Endodermal cell (in vitro differentiated cells): Measurements from ENCODE around the gene RPS24. TPM values are rescaled to one million over a fixed set of nuclear protein-coding genes. Genes with fewer than 3 reads are reported as not detected.
"Not testable (repeated sequence)": the region's sequence is repeated elsewhere in the genome, so short reads cannot be mapped to it uniquely, and the experiment has no call there.

Experiments
- DNase-seq: peaks from one replicate; pipeline ENCODE4 v3.0.0-alpha.2; 2017
- H3K27ac ChIP-seq: 2 replicates; pipeline ENCODE4 v1.5.1; 2013; ENCODE audit warnings: mild to moderate bottlenecking, low read depth, low read length, moderate library complexity
- H3K27me3 ChIP-seq: 2 replicates; pipeline ENCODE4 v1.6.1; 2013; ENCODE audit warnings: mild to moderate bottlenecking, low read length, moderate library complexity; ENCODE audit not compliant: insufficient read depth, control insufficient read depth, poor library complexity, severe bottlenecking
- H3K36me3 ChIP-seq: 2 replicates; pipeline ENCODE4 v1.7.0; 2013; ENCODE audit warnings: mild to moderate bottlenecking, low read length, moderate library complexity; ENCODE audit not compliant: control insufficient read depth, insufficient read depth
- H3K4me1 ChIP-seq: one replicate; pipeline ENCODE4 v1.7.0; 2013; ENCODE audit warnings: low read length; ENCODE audit not compliant: control insufficient read depth, insufficient read depth
- H3K4me3 ChIP-seq: 2 replicates; pipeline ENCODE4 v1.5.1; 2013; ENCODE audit warnings: mild to moderate bottlenecking, low read length, moderate library complexity
- H3K9ac ChIP-seq: 2 replicates; pipeline ENCODE4 v1.6.1; 2013; ENCODE audit warnings: mild to moderate bottlenecking, low read length, moderate library complexity; ENCODE audit not compliant: poor library complexity, severe bottlenecking; ENCODE audit errors: extremely low read depth
- H3K9me3 ChIP-seq: 2 replicates; pipeline ENCODE4 v1.6.1; 2013; ENCODE audit warnings: mild to moderate bottlenecking, low read length, moderate library complexity; ENCODE audit not compliant: control insufficient read depth
- H3K27ac Mint-ChIP-seq: 2 replicates; pipeline ENCODE4 v1.8.0; 2020; ENCODE audit warnings: mixed read lengths
- H3K27me3 Mint-ChIP-seq: 2 replicates; pipeline ENCODE4 v1.8.0; 2021; ENCODE audit warnings: mild to moderate bottlenecking, mixed read lengths; ENCODE audit not compliant: insufficient read depth
- H3K36me3 Mint-ChIP-seq: 2 replicates; pipeline ENCODE4 v1.8.0; 2020; ENCODE audit warnings: low read depth, mixed read lengths
- H3K4me1 Mint-ChIP-seq: 2 replicates; pipeline ENCODE4 v1.8.0; 2020; ENCODE audit warnings: mixed read lengths
- H3K4me3 Mint-ChIP-seq: 2 replicates; pipeline ENCODE4 v1.8.0; 2020; ENCODE audit warnings: mild to moderate bottlenecking, moderate library complexity, mixed read lengths
- H3K9me3 Mint-ChIP-seq: 2 replicates; pipeline ENCODE4 v1.8.0; 2020; ENCODE audit warnings: mild to moderate bottlenecking, mixed read lengths
- WGBS, 2 experiments: methylation state at CpG; one replicate each; pipeline versions ENCODE4 v1.1.5 to v1.1.7; 2013; ENCODE audit warnings: missing lambda C conversion rate in 2 of 2, mixed read lengths in 1 of 2; ENCODE audit not compliant: insufficient coverage in 1 of 2, insufficient read length in 1 of 2; 5-methylcytosine and 5-hydroxymethylcytosine counted together
- total RNA-seq, 2 donors: library from RNA; stranded (reverse); fragmentation: NEBNext Ultra II Directional in 1 of 2; extraction: Animal tissue kit (Norgen Biotek cat#: 25700) in 1 of 2; gene quantifications; 2 replicates in 1 of 2; 3 replicates in 1 of 2; pipeline ENCODE4 v1.2.1, GENCODE V29; 2021
- TF ChIP-seq, protein P1 (sequence below): fragments of 200-600 bp; sonication (generic); conservative IDR thresholded peaks from 2 replicates; pipeline ENCODE4 v1.5.0; 2021; ENCODE audit warnings: antibody characterized with exemption, mild to moderate bottlenecking

Gene RPS24
- total RNA-seq, 2 donors from 2014 or later = 1,695 to 1,720 TPM

DNA sequence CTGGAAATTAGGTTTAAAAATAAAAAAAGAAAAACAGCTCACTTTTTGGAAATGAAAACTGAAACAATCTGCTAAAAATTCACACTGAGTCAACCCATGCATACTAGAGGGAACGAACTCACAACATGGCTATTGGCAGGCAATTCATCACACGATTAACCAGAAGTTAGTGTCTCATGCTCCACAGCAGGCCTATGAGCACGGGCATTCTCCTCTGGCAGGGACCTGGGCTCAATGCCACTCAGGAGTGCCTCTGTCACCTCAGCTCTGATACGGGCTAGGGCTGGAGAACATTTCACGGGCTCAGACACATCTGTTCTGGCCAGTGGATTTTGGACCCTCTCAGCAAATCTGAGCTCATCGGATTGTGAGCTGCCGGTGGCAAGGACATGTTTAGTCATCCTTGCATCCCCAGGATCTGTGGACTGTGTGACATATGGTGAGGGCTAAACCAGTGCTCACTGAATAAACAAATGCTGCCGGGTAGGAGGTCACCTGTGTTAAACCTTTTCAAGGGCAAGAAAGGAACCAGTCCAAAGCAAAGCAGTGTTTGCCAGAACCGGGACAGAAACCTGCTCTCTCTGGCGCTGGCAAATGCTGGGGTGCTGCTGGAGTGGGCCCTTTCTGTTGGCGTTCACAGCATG lies 44.5 kb upstream of the RPS24 start:
- TF ChIP-seq, protein P1, sequence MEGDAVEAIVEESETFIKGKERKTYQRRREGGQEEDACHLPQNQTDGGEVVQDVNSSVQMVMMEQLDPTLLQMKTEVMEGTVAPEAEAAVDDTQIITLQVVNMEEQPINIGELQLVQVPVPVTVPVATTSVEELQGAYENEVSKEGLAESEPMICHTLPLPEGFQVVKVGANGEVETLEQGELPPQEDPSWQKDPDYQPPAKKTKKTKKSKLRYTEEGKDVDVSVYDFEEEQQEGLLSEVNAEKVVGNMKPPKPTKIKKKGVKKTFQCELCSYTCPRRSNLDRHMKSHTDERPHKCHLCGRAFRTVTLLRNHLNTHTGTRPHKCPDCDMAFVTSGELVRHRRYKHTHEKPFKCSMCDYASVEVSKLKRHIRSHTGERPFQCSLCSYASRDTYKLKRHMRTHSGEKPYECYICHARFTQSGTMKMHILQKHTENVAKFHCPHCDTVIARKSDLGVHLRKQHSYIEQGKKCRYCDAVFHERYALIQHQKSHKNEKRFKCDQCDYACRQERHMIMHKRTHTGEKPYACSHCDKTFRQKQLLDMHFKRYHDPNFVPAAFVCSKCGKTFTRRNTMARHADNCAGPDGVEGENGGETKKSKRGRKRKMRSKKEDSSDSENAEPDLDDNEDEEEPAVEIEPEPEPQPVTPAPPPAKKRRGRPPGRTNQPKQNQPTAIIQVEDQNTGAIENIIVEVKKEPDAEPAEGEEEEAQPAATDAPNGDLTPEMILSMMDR = no peak
- Mint-ChIP-seq H3K4me3 (no peak overlapping the region), H3K27ac (peak overlapping the region; percentile 30), H3K9me3 (no peaks in the 10 kb centered on the region), H3K27me3 (no peaks in the 10 kb centered on the region), H3K4me1 (no peaks in the 10 kb centered on the region), H3K36me3 (peaks cover 80% of the 10 kb centered on the region)
- DNase-seq = no peak
- peaks cover 94% of the 10 kb centered on the region for H3K36me3 ChIP-seq
- 94 to 97% methylated on average over 10 to 11 of the region's 11 CpGs for WGBS, 2 experiments
- H3K27ac ChIP-seq = no peak overlapping the region
- H3K9ac ChIP-seq = no peak overlapping the region
- H3K9me3 ChIP-seq = no peaks in the 10 kb centered on the region
- no peaks in the 10 kb centered on the region for H3K4me1 ChIP-seq
- H3K27me3 ChIP-seq = no peaks in the 10 kb centered on the region
- H3K4me3 ChIP-seq = no peak overlapping the region

DNA sequence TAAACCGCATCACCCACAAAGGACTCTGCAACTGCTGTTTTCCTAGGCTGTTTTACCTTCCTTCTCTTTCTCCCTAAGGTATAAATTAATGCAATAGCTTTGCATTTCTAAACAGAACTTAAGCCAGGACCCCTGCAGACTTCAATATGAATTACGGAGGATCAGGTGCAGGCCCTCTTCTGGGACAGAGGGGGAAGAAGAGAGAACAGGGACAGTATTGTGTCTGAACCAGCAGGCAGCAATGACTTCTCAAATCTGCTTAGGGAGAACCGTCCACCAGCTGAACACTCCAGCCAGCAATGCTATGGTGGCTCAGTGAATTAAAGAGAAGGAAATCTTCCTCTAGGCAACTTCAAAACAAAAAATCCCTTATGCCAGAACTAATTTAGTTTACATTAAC lies 40.0 kb upstream of the RPS24 start:
- 90 to 92% methylated on average over 2 to 3 of the region's 3 CpGs for WGBS, 2 experiments
- Mint-ChIP-seq H3K4me1 (no peaks in the 10 kb centered on the region), H3K9me3 (no peaks in the 10 kb centered on the region), H3K36me3 (peaks cover 68% of the 10 kb centered on the region), H3K4me3 (no peak overlapping the region), H3K27me3 (no peaks in the 10 kb centered on the region), H3K27ac (no peak overlapping the region)
- H3K9ac ChIP-seq = no peak overlapping the region
- peak overlapping the region; percentile 53 for H3K27ac ChIP-seq
- H3K4me1 ChIP-seq = no peaks in the 10 kb centered on the region
- DNase-seq = no peak
- no peak overlapping the region for H3K4me3 ChIP-seq
- H3K36me3 ChIP-seq = peaks cover 55% of the 10 kb centered on the region
- H3K27me3 ChIP-seq = no peaks in the 10 kb centered on the region
- no peaks in the 10 kb centered on the region for H3K9me3 ChIP-seq
- TF ChIP-seq, protein P1 = no peak

DNA sequence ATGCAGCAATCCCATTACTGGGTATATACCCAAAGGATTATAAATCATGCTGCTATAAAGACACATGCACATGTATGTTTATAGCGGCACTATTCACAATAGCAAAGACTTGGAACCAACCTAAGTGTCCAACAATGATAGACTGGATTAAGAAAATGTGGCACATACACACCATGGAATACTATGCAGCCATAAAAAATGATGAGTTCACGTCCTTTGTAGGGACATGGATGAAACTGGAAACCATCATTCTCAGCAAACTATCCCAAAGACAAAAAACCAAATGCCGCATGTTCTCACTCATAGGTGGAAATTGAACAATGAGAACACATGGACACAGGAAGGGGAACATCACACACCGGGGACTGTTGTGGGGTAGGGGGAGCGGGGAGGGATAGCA lies 34.9 kb upstream of the RPS24 start:
- H3K27me3 ChIP-seq, H3K4me1 ChIP-seq, H3K4me3 Mint-ChIP-seq, H3K9ac ChIP-seq, H3K27me3 Mint-ChIP-seq, H3K9me3 ChIP-seq, H3K27ac Mint-ChIP-seq, H3K4me1 Mint-ChIP-seq, H3K4me3 ChIP-seq, DNase-seq, H3K9me3 Mint-ChIP-seq, H3K27ac ChIP-seq: not testable (repeated sequence)
- H3K36me3 ChIP-seq = peaks cover 52% of the 10 kb centered on the region
- WGBS, 2 experiments = 100% methylated on average over 2 of the region's 5 CpGs; no CpG with 5 or more reads in 1 of the 2 experiments
- peaks cover 71% of the 10 kb centered on the region for H3K36me3 Mint-ChIP-seq

DNA sequence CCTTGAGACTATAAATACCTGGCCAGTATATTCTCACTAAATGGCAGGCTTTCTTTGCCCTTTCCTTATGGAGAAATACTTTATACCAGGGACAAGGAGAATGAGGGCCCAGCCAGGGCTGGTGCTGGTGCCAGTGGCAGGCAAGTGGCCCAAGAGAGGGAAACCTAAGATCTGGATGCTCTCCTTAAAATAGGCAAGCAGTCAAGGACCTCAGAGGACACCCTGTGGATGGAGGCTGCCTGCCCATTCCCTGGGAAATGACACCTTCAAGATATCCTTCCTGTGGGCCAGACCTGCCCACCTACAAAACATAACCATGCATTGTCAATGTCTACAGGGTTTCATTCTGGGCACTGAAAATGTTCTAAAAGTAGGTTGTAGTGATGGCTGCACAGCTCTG lies 33.5 kb upstream of the RPS24 start:
- DNase-seq = no peak
- H3K27me3 ChIP-seq = no peaks in the 10 kb centered on the region
- no peak overlapping the region for H3K4me3 ChIP-seq
- Mint-ChIP-seq H3K36me3 (peaks cover 74% of the 10 kb centered on the region), H3K4me3 (no peak overlapping the region), H3K27me3 (no peaks in the 10 kb centered on the region), H3K4me1 (no peaks in the 10 kb centered on the region), H3K27ac (no peak overlapping the region), H3K9me3 (no peaks in the 10 kb centered on the region)
- H3K27ac ChIP-seq = peak overlapping the region; percentile 7
- H3K9me3 ChIP-seq = no peaks in the 10 kb centered on the region
- H3K4me1 ChIP-seq = no peaks in the 10 kb centered on the region
- peaks cover 60% of the 10 kb centered on the region for H3K36me3 ChIP-seq
- H3K9ac ChIP-seq = no peak overlapping the region
- TF ChIP-seq, protein P1 = no peak
